ENCODE measurements around the gene CENPV. TPM values are rescaled to one million over a fixed set of nuclear protein-coding genes. Genes with fewer than 3 reads are reported as not detected.

The CENPV gene
- polyA plus RNA-seq, 1 experiment = 41.5 TPM

GRCh38 chr17:16364625-16365024 lies 11.4 kb upstream of the CENPV start:
- Histone ChIP-seq H3K36me3 (ENCODE audit: control insufficient read depth, insufficient read depth, low read length) (no peaks in the 10 kb centered on the region), H3K4me3 (ENCODE audit: low read depth, low read length) (no peak overlapping the region), H3K27me3 (ENCODE audit: control insufficient read depth, insufficient read depth, low read length) (no peaks in the 10 kb centered on the region)
- CTCF ChIA-PET = interaction anchor here (0.6 to 6.5 kb wide), 22 partner anchors 12 to 225 kb away, joined by 3 to 89 read pairs (median 6); partner anchors contain the start of genes CENPV and UBB
- POLR2A ChIA-PET = interaction anchor here (0.7 kb wide), 1 partner anchor 75 kb away, joined by 4 read pairs; no protein-coding TSS in a partner anchor
- no peak for DNase-seq (ENCODE audit: low read depth)
- no peak for TF ChIP-seq CTCF (IDR thresholded peaks at IDR 0.05; ENCODE audit: insufficient read depth, low read depth, low read length)

GRCh38 chr17:16363749-16364536 lies 10.7 kb upstream of the CENPV start:
- TF ChIP-seq CTCF (IDR thresholded peaks at IDR 0.05; ENCODE audit: insufficient read depth, low read depth, low read length) = peak; percentile 95
- ChIA-PET CTCF (interaction anchor here (0.6 to 6.5 kb wide), 39 partner anchors 12 to 1589 kb away, joined by 3 to 89 read pairs (median 5); partner anchors contain the start of genes CENPV, NCOR1, PIGL and TRPV2), POLR2A (interaction anchor here (0.7 kb wide), 1 partner anchor 76 kb away, joined by 4 read pairs; no protein-coding TSS in a partner anchor)
- H3K36me3 ChIP-seq (ENCODE audit: control insufficient read depth, insufficient read depth, low read length) = no peaks in the 10 kb centered on the region
- no peak for DNase-seq (ENCODE audit: low read depth)
- no peaks in the 10 kb centered on the region for H3K27me3 ChIP-seq (ENCODE audit: control insufficient read depth, insufficient read depth, low read length)
- H3K4me3 ChIP-seq (ENCODE audit: low read depth, low read length) = no peak overlapping the region

GRCh38 chr17:16361874-16362273 lies 8.6 kb upstream of the CENPV start:
- POLR2A ChIA-PET = no interaction called here
- no peak for DNase-seq (ENCODE audit: low read depth)
- Histone ChIP-seq H3K4me3 (ENCODE audit: low read depth, low read length) (no peak overlapping the region), H3K27me3 (ENCODE audit: control insufficient read depth, insufficient read depth, low read length) (no peaks in the 10 kb centered on the region), H3K36me3 (ENCODE audit: control insufficient read depth, insufficient read depth, low read length) (no peaks in the 10 kb centered on the region)
- CTCF ChIA-PET = interaction anchor here (0.7 to 3.9 kb wide), 4 partner anchors 54 to 1245 kb away, joined by 4 to 45 read pairs (median 21); partner anchors contain the start of gene TRPV2
- no peak for TF ChIP-seq CTCF (IDR thresholded peaks at IDR 0.05; ENCODE audit: insufficient read depth, low read depth, low read length)

- Histone ChIP-seq H3K36me3 (ENCODE audit: control insufficient read depth, insufficient read depth, low read length) (no peaks in the 10 kb centered on the region), H3K4me3 (ENCODE audit: low read depth, low read length) (no peak overlapping the region), H3K27me3 (ENCODE audit: control insufficient read depth, insufficient read depth, low read length) (no peaks in the 10 kb centered on the region)
- CTCF ChIA-PET = interaction anchor here (0.6 kb wide), 1 partner anchor 231 kb away, joined by 4 read pairs; no protein-coding TSS in a partner anchor
- no peak for TF ChIP-seq CTCF (IDR thresholded peaks at IDR 0.05; ENCODE audit: insufficient read depth, low read depth, low read length)
- POLR2A ChIA-PET = no interaction called here
- DNase-seq (ENCODE audit: low read depth) = no peak
These were observed 5.1 kb upstream of the CENPV start for GRCh38 chr17:16358394-16358793.

- Histone ChIP-seq H3K27me3 (ENCODE audit: control insufficient read depth, insufficient read depth, low read length) (no peaks in the 10 kb centered on the region), H3K4me3 (ENCODE audit: low read depth, low read length) (no peak overlapping the region), H3K36me3 (ENCODE audit: control insufficient read depth, insufficient read depth, low read length) (no peaks in the 10 kb centered on the region)
- no peak for DNase-seq (ENCODE audit: low read depth)
- ChIA-PET CTCF (interaction anchor here (0.6 to 10.9 kb wide), 2 partner anchors 10 to 59 kb away, joined by 3 to 89 read pairs; no protein-coding TSS in a partner anchor), POLR2A (no interaction called here)
- TF ChIP-seq CTCF (IDR thresholded peaks at IDR 0.05; ENCODE audit: insufficient read depth, low read depth, low read length) = no peak
These were observed 1.3 kb upstream of the CENPV start for GRCh38 chr17:16354585-16354984.

Measured in BJ (cell line).